WTC11 (cell line): ENCODE data around the gene FZR1. TPM values are rescaled to one million over a fixed set of nuclear protein-coding genes. Genes with fewer than 3 reads are reported as not detected.

Experiments
- ATAC-seq: fragments of 200-7000 bp; cut with Tn5 transposase; 2 replicates; pipeline ENCODE4 v1.10.0; 2021; ENCODE audit warnings: mild to moderate bottlenecking, moderate library complexity
- CTCF ChIA-PET: fragments of 300-600 bp; sonication (Branson Sonifier 250); formaldehyde crosslinking; loops from one replicate; lab custom pipeline; 2021; ENCODE audit warnings: antibody characterized with exemption; lab: Charles Lee
- POLR2A ChIA-PET: fragments of 350-600 bp; sonication (Branson Sonifier 250); formaldehyde crosslinking; loops from one replicate; lab custom pipeline; 2021; ENCODE audit warnings: antibody characterized with exemption; lab: Charles Lee
- DNase-seq: peaks from one replicate; pipeline ENCODE4 v3.0.0; 2021; ENCODE audit warnings: low spot score
- H3K27ac Mint-ChIP-seq: 2 replicates; pipeline ENCODE4 v1.8.0; 2021; ENCODE audit warnings: mixed read lengths
- H3K27me3 Mint-ChIP-seq: 2 replicates; pipeline ENCODE4 v1.8.0; 2021; ENCODE audit warnings: low read depth, mild to moderate bottlenecking, moderate library complexity, mixed read lengths
- H3K36me3 Mint-ChIP-seq: 2 replicates; pipeline ENCODE4 v1.8.0; 2021; ENCODE audit warnings: mixed read lengths
- H3K4me1 Mint-ChIP-seq: 2 replicates; pipeline ENCODE4 v1.8.0; 2022; ENCODE audit warnings: mixed read lengths
- H3K4me3 Mint-ChIP-seq: 2 replicates; pipeline ENCODE4 v1.8.0; 2021; ENCODE audit warnings: mild to moderate bottlenecking, moderate library complexity, mixed read lengths
- H3K9me3 Mint-ChIP-seq: 2 replicates; pipeline ENCODE4 v1.8.0; 2021; ENCODE audit warnings: mixed read lengths
- AFF4 ChIP-seq: sonication (generic); formaldehyde crosslinking; IDR thresholded peaks from 2 replicates; pipeline ENCODE4 v1.8.1; 2023; ENCODE audit warnings: mild to moderate bottlenecking, missing genetic modification reagents, borderline replicate concordance
- ATF1 ChIP-seq: sonication (generic); formaldehyde crosslinking; IDR thresholded peaks from 2 replicates; pipeline ENCODE4 v1.8.1; 2023; ENCODE audit warnings: mild to moderate bottlenecking, moderate library complexity, missing genetic modification reagents
- CBFB ChIP-seq: sonication (generic); formaldehyde crosslinking; IDR thresholded peaks from 2 replicates; pipeline ENCODE4 v1.8.1; 2022; ENCODE audit warnings: mild to moderate bottlenecking, low read depth, missing genetic modification reagents
- ETV6 ChIP-seq: sonication (generic); formaldehyde crosslinking; IDR thresholded peaks from 2 replicates; pipeline ENCODE4 v1.8.1; 2022; ENCODE audit warnings: mild to moderate bottlenecking, missing genetic modification reagents
- FOXJ3 ChIP-seq: sonication (generic); formaldehyde crosslinking; IDR thresholded peaks from 2 replicates; pipeline ENCODE4 v1.9.0; 2021; ENCODE audit warnings: missing genetic modification reagents, mild to moderate bottlenecking, borderline replicate concordance
- IRF2 ChIP-seq: sonication (generic); formaldehyde crosslinking; IDR thresholded peaks from 2 replicates; pipeline ENCODE4 v1.8.0; 2022; ENCODE audit warnings: low read depth, missing genetic modification reagents, borderline replicate concordance
- NFYB ChIP-seq: sonication (generic); formaldehyde crosslinking; conservative IDR thresholded peaks from 2 replicates; pipeline ENCODE4 v1.8.0; 2022; ENCODE audit warnings: low read depth, missing genetic modification reagents
- OVOL2 ChIP-seq: fragments of 250-450 bp; sonication (Bioruptor Pico); IDR thresholded peaks from 2 replicates; pipeline ENCODE4 v1.9.0; 2021; ENCODE audit warnings: mild to moderate bottlenecking, borderline replicate concordance
- RORB ChIP-seq: fragments of 250-450 bp; sonication (Bioruptor Pico); IDR thresholded peaks from 2 replicates; pipeline ENCODE4 v1.9.0; 2021; ENCODE audit warnings: mild to moderate bottlenecking
- ZNF138 ChIP-seq: sonication (generic); formaldehyde crosslinking; conservative IDR thresholded peaks from 2 replicates; pipeline ENCODE4 v1.8.1; 2022; ENCODE audit warnings: mild to moderate bottlenecking, moderate library complexity, missing genetic modification reagents
- ZNF396 ChIP-seq: fragments of 250-450 bp; sonication (Bioruptor Pico); IDR thresholded peaks from 2 replicates; pipeline ENCODE4 v1.8.0; 2021; ENCODE audit warnings: mild to moderate bottlenecking, moderate library complexity, borderline replicate concordance
- ZNF671 ChIP-seq: fragments of 250-450 bp; sonication (Bioruptor Pico); IDR thresholded peaks from 2 replicates; pipeline ENCODE4 v1.8.0; 2021; ENCODE audit warnings: mild to moderate bottlenecking
- total RNA-seq: library from RNA; stranded (reverse); gene quantifications from 3 replicates; pipeline ENCODE4 v1.2.3, GENCODE V29; 2021
- TF ChIP-seq, protein P1 (sequence below): sonication (generic); formaldehyde crosslinking; conservative IDR thresholded peaks from 2 replicates; pipeline ENCODE4 v1.8.1; 2022; ENCODE audit warnings: mild to moderate bottlenecking, missing genetic modification reagents
- TF ChIP-seq, protein P2 (sequence below): sonication (generic); formaldehyde crosslinking; IDR thresholded peaks from 2 replicates; pipeline ENCODE4 v1.8.1; 2023; ENCODE audit warnings: mild to moderate bottlenecking, missing genetic modification reagents, moderate library complexity
- TF ChIP-seq, protein P3 (sequence below): sonication (generic); formaldehyde crosslinking; IDR thresholded peaks from 2 replicates; pipeline ENCODE4 v1.8.1; 2022; ENCODE audit warnings: missing genetic modification reagents, borderline replicate concordance
- TF ChIP-seq, protein P4 (sequence below): fragments of 250-450 bp; sonication (Bioruptor Pico); IDR thresholded peaks from 2 replicates; pipeline ENCODE4 v1.9.0; 2021; ENCODE audit warnings: mild to moderate bottlenecking, borderline replicate concordance

FZR1 gene
- total RNA-seq, 1 experiment from 2014 or later, result 60.8 TPM

DNA sequence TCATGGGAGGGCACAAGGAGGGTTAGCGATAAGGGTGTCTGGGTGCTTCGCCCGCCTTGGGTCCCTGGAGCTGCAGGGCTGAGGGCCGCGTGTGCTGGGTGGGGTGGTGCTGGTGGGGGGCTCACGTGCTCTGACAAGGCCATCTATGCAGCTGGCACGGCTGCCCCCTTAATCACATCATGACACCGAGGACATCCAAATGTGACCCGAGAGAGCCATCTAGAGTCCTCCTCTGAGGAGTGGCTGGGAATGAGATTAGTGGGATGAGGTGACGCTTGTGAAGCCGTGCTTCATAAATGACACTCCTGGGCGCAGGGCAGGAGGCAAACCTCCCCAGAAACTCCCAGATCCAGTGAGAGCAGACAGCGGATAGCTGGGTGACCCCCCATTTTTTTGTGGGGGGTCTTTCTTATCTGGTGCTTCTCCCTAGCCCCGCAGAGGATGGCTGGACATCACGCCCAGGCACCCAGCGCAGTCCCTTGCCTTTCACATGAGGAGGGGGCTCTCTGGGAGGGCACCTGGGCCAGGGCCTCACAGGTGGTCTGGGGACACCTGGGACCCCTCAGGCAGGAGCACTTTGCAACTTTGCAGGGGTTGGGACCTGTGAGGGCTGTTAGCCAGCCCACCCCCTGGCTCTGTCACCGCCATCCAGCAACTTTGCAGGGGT is 6.6 kb downstream of the FZR1 start:
- TF ChIP-seq, protein P1, sequence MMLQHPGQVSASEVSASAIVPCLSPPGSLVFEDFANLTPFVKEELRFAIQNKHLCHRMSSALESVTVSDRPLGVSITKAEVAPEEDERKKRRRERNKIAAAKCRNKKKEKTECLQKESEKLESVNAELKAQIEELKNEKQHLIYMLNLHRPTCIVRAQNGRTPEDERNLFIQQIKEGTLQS, result no peak
- TF ChIP-seq ZNF671 (CRISPR knock-in tag) (no peak), RORB (CRISPR knock-in tag) (no peak), ETV6 (no peak), IRF2 (CRISPR knock-in tag) (no peak), ZNF396 (CRISPR knock-in tag) (no peak), AFF4 (CRISPR knock-in tag) (no peak), CBFB (CRISPR knock-in tag) (no peak), ATF1 (CRISPR knock-in tag) (no peak), NFYB (CRISPR knock-in tag) (no peak), OVOL2 (no peak), FOXJ3 (no peak), ZNF138 (no peak)
- TF ChIP-seq, protein P2, sequence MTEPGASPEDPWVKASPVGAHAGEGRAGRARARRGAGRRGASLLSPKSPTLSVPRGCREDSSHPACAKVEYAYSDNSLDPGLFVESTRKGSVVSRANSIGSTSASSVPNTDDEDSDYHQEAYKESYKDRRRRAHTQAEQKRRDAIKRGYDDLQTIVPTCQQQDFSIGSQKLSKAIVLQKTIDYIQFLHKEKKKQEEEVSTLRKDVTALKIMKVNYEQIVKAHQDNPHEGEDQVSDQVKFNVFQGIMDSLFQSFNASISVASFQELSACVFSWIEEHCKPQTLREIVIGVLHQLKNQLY, result no peak
- TF ChIP-seq, protein P3, sequence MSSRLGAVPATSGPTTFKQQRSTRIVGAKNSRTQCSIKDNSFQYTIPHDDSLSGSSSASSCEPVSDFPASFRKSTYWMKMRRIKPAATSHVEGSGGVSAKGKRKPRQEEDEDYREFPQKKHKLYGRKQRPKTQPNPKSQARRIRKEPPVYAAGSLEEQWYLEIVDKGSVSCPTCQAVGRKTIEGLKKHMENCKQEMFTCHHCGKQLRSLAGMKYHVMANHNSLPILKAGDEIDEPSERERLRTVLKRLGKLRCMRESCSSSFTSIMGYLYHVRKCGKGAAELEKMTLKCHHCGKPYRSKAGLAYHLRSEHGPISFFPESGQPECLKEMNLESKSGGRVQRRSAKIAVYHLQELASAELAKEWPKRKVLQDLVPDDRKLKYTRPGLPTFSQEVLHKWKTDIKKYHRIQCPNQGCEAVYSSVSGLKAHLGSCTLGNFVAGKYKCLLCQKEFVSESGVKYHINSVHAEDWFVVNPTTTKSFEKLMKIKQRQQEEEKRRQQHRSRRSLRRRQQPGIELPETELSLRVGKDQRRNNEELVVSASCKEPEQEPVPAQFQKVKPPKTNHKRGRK (CRISPR knock-in tag), result no peak
- TF ChIP-seq, protein P4, sequence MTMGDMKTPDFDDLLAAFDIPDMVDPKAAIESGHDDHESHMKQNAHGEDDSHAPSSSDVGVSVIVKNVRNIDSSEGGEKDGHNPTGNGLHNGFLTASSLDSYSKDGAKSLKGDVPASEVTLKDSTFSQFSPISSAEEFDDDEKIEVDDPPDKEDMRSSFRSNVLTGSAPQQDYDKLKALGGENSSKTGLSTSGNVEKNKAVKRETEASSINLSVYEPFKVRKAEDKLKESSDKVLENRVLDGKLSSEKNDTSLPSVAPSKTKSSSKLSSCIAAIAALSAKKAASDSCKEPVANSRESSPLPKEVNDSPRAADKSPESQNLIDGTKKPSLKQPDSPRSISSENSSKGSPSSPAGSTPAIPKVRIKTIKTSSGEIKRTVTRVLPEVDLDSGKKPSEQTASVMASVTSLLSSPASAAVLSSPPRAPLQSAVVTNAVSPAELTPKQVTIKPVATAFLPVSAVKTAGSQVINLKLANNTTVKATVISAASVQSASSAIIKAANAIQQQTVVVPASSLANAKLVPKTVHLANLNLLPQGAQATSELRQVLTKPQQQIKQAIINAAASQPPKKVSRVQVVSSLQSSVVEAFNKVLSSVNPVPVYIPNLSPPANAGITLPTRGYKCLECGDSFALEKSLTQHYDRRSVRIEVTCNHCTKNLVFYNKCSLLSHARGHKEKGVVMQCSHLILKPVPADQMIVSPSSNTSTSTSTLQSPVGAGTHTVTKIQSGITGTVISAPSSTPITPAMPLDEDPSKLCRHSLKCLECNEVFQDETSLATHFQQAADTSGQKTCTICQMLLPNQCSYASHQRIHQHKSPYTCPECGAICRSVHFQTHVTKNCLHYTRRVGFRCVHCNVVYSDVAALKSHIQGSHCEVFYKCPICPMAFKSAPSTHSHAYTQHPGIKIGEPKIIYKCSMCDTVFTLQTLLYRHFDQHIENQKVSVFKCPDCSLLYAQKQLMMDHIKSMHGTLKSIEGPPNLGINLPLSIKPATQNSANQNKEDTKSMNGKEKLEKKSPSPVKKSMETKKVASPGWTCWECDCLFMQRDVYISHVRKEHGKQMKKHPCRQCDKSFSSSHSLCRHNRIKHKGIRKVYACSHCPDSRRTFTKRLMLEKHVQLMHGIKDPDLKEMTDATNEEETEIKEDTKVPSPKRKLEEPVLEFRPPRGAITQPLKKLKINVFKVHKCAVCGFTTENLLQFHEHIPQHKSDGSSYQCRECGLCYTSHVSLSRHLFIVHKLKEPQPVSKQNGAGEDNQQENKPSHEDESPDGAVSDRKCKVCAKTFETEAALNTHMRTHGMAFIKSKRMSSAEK (CRISPR knock-in tag), result no peak
- TF ChIP-seq, all 79 proteins: peak for 0
- H3K36me3 Mint-ChIP-seq, result peaks cover 12% of the 10 kb centered on the region; the same call in 1 of the 2 replicates
- H3K4me3 Mint-ChIP-seq, result no peak overlapping the region
- H3K27ac Mint-ChIP-seq, result 0 out of 2 replicates have a peak overlapping the region, but pooled peaks have one; percentile 32
- H3K27me3 Mint-ChIP-seq, result no peaks in the 10 kb centered on the region; the same call in 1 of the 2 replicates
- H3K9me3 Mint-ChIP-seq, result no peaks in the 10 kb centered on the region
- DNase-seq (no peak), ATAC-seq (no peak)
- H3K4me1 Mint-ChIP-seq, result peaks cover 27% of the 10 kb centered on the region
- POLR2A ChIA-PET, result interaction anchor here (0.6 to 1.0 kb wide), 2 partner anchors 39 to 64 kb away, joined by 3 to 9 read pairs; no protein-coding TSS in a partner anchor
- CTCF ChIA-PET, result interaction anchor here (0.6 to 1.8 kb wide), 5 partner anchors 12 to 65 kb away, joined by 3 to 6 read pairs (median 3); partner anchors contain the start of gene DOHH
